Hepatocyte (in vitro differentiated cells): ENCODE data around the gene NDUFB2. TPM values are rescaled to one million over a fixed set of nuclear protein-coding genes. Genes with fewer than 3 reads are reported as not detected.
"Not testable (repeated sequence)": the region's sequence is repeated elsewhere in the genome, so short reads cannot be mapped to it uniquely, and the experiment has no call there.

Experiments
- DNase-seq: peaks from one replicate; pipeline ENCODE4 v3.0.0-alpha.2; 2016; ENCODE audit warnings: low spot score
- H2AFZ ChIP-seq: fragments of 200-600 bp; sonication (generic); 2 replicates; pipeline ENCODE4 v1.6.0; 2016; ENCODE audit warnings: antibody characterized with exemption, mild to moderate bottlenecking
- H3K27ac ChIP-seq: fragments of 200-600 bp; sonication (generic); 2 replicates; pipeline ENCODE4 v1.5.1; 2016; ENCODE audit warnings: mild to moderate bottlenecking
- H3K27me3 ChIP-seq: fragments of 200-600 bp; sonication (generic); 2 replicates; pipeline ENCODE4 v1.6.1; 2016
- H3K36me3 ChIP-seq: fragments of 200-600 bp; sonication (generic); replicated peaks from 2 replicates; pipeline ENCODE4 v1.5.1; 2016; ENCODE audit warnings: low read depth; ENCODE audit not compliant: insufficient read depth
- H3K4me1 ChIP-seq: fragments of 200-600 bp; sonication (generic); 2 replicates; pipeline ENCODE4 v1.5.1; 2016; ENCODE audit warnings: mild to moderate bottlenecking, moderate library complexity; ENCODE audit not compliant: insufficient read depth
- H3K4me2 ChIP-seq: fragments of 200-600 bp; sonication (generic); 2 replicates; pipeline ENCODE4 v1.6.0; 2016
- H3K4me3 ChIP-seq: fragments of 200-600 bp; sonication (generic); 2 replicates; pipeline ENCODE4 v1.5.1; 2016; ENCODE audit warnings: mild to moderate bottlenecking
- H3K79me2 ChIP-seq: fragments of 200-600 bp; sonication (generic); 2 replicates; pipeline ENCODE4 v1.6.0; 2017; ENCODE audit warnings: mild to moderate bottlenecking
- H3K9me2 ChIP-seq: fragments of 200-600 bp; sonication (generic); replicated peaks from 2 replicates; pipeline ENCODE4 v1.6.0; 2017; ENCODE audit warnings: mild to moderate bottlenecking; ENCODE audit not compliant: insufficient read depth
- H3K9me3 ChIP-seq: fragments of 200-600 bp; sonication (generic); 2 replicates; pipeline ENCODE4 v1.5.1; 2016; ENCODE audit warnings: low read depth, mild to moderate bottlenecking
- H4K20me1 ChIP-seq: fragments of 200-600 bp; sonication (generic); 2 replicates; pipeline ENCODE4 v1.6.0; 2016; ENCODE audit warnings: mild to moderate bottlenecking; ENCODE audit not compliant: insufficient read depth, poor library complexity, severe bottlenecking
- CTCF ChIP-seq: fragments of 200-600 bp; sonication (generic); IDR thresholded peaks from 2 replicates; pipeline ENCODE4 v1.5.1; 2016; ENCODE audit warnings: antibody characterized with exemption, mild to moderate bottlenecking; ENCODE audit not compliant: poor library complexity
- EZH2 ChIP-seq: fragments of 200-600 bp; sonication (generic); IDR thresholded peaks from 2 replicates; pipeline ENCODE4 v1.6.1; 2016; ENCODE audit warnings: antibody characterized with exemption, mild to moderate bottlenecking, borderline replicate concordance
- EZH2phosphoT487 ChIP-seq: fragments of 200-600 bp; sonication (generic); IDR thresholded peaks from one replicate; pipeline ENCODE4 v1.6.1; 2018; ENCODE audit warnings: antibody characterized with exemption, mild to moderate bottlenecking, low read depth, moderate library complexity; ENCODE audit not compliant: unreplicated experiment, severe bottlenecking
- WGBS: methylation state at CpG from one replicate; pipeline ENCODE4 v1.1.6; 2016; ENCODE audit warnings: low lambda C conversion rate; ENCODE audit errors: missing lambda C conversion rate; 5-methylcytosine and 5-hydroxymethylcytosine counted together
- polyA plus RNA-seq: library from polyadenylated mRNA; unstranded; fragments of >200 nt; fragmentation: Nextera tagmentation; extraction: Ambion mirVana; gene quantifications from 2 replicates; pipeline ENCODE4 v1.2.1, GENCODE V29; 2016
- total RNA-seq: library from RNA; depleted of rRNA; stranded (reverse); fragments of >200 nt; gene quantifications from 2 replicates; pipeline ENCODE4 v1.2.3, GENCODE V29; 2014

The NDUFB2 gene
- total and polyA plus RNA-seq, 2 experiments from 2014 or later: 372 to 379 TPM

GRCh38 chr7:140688341-140688740 is 8.2 kb upstream of the NDUFB2 start:
- no peak for TF ChIP-seq EZH2
- TF ChIP-seq EZH2phosphoT487: no peak
- TF ChIP-seq CTCF: no peak
- H3K9me3 ChIP-seq: no peaks in the 10 kb centered on the region
- H3K4me2 ChIP-seq: no peak overlapping the region
- WGBS: 96% methylated on average over 6 of the region's 6 CpGs
- H3K79me2 ChIP-seq: no peaks in the 10 kb centered on the region
- H3K27ac ChIP-seq: no peak overlapping the region
- no peaks in the 10 kb centered on the region for H3K27me3 ChIP-seq
- H3K9me2 ChIP-seq: no peaks in the 10 kb centered on the region
- H3K4me3 ChIP-seq: no peak overlapping the region
- no peaks in the 10 kb centered on the region for H3K4me1 ChIP-seq
- no peak for DNase-seq
- H4K20me1 ChIP-seq: no peaks in the 10 kb centered on the region
- no peaks in the 10 kb centered on the region for H3K36me3 ChIP-seq
- H2AFZ ChIP-seq: no peak overlapping the region

- H3K9me2 ChIP-seq: no peaks in the 10 kb centered on the region
- H3K27ac ChIP-seq: no peak overlapping the region
- no peak overlapping the region for H2AFZ ChIP-seq
- H3K4me2 ChIP-seq: no peak overlapping the region
- WGBS: 91% methylated on average over 16 of the region's 16 CpGs
- no peaks in the 10 kb centered on the region for H3K4me1 ChIP-seq
- H3K79me2 ChIP-seq: no peaks in the 10 kb centered on the region
- DNase-seq: no peak
- H3K4me3 ChIP-seq: no peak overlapping the region
- no peaks in the 10 kb centered on the region for H3K36me3 ChIP-seq
- H3K27me3 ChIP-seq: no peaks in the 10 kb centered on the region
- TF ChIP-seq CTCF: no peak
- no peak for TF ChIP-seq EZH2
- TF ChIP-seq EZH2phosphoT487: no peak
- no peaks in the 10 kb centered on the region for H4K20me1 ChIP-seq
- no peaks in the 10 kb centered on the region for H3K9me3 ChIP-seq
Observed at GRCh38 chr7:140689199-140690152, 7.0 kb upstream of the NDUFB2 start.

- Histone ChIP-seq H3K27ac (no peak overlapping the region), H3K4me1 (peaks cover 6% of the 10 kb centered on the region), H3K4me2 (no peak overlapping the region), H3K9me2 (no peaks in the 10 kb centered on the region), H3K27me3 (no peaks in the 10 kb centered on the region), H3K9me3 (no peaks in the 10 kb centered on the region), H3K4me3 (no peak overlapping the region), H3K36me3 (no peaks in the 10 kb centered on the region), H4K20me1 (no peaks in the 10 kb centered on the region), H3K79me2 (no peaks in the 10 kb centered on the region), H2AFZ (no peak overlapping the region)
- DNase-seq: no peak
- no peak for TF ChIP-seq CTCF
- no peak for TF ChIP-seq EZH2
- no peak for TF ChIP-seq EZH2phosphoT487
- 92% methylated on average over 12 of the region's 12 CpGs for WGBS
Observed at GRCh38 chr7:140691376-140692045, 5.0 kb upstream of the NDUFB2 start.

- H3K4me2 ChIP-seq, H3K9me2 ChIP-seq, H4K20me1 ChIP-seq, H3K9me3 ChIP-seq, H2AFZ ChIP-seq, H3K36me3 ChIP-seq, H3K4me3 ChIP-seq, DNase-seq, H3K27me3 ChIP-seq, H3K27ac ChIP-seq: not testable (repeated sequence)
- Histone ChIP-seq H3K79me2 (peaks cover 16% of the 10 kb centered on the region), H3K4me1 (peaks cover 16% of the 10 kb centered on the region)
- WGBS: 99% methylated on average over 10 of the region's 10 CpGs
Observed at GRCh38 chr7:140693849-140694248, 2.7 kb upstream of the NDUFB2 start.
